CD4-positive, alpha-beta T cell treated with Interleukin-2 at 100 ng/mL for 4 hours (primary cell): ENCODE measurements around the gene CFAP46.

ENCODE experiments used
- DNase-seq: peaks from one replicate; pipeline ENCODE4 v3.0.0-alpha.2; 2020; ENCODE audit warnings: low spot score

CFAP46 gene

GRCh38 chr10:132942101-132943057 is at the start of gene CFAP46:
Gene CFAP46, minus strand, starts transcription at chr10:132942570. Its CDS starts 86 bp downstream, at chr10:132942484.
- DNase-seq, result no peak

GRCh38 chr10:132991706-132992432 is 49.5 kb upstream of the CFAP46 start:
- DNase-seq, result no peak

DNA sequence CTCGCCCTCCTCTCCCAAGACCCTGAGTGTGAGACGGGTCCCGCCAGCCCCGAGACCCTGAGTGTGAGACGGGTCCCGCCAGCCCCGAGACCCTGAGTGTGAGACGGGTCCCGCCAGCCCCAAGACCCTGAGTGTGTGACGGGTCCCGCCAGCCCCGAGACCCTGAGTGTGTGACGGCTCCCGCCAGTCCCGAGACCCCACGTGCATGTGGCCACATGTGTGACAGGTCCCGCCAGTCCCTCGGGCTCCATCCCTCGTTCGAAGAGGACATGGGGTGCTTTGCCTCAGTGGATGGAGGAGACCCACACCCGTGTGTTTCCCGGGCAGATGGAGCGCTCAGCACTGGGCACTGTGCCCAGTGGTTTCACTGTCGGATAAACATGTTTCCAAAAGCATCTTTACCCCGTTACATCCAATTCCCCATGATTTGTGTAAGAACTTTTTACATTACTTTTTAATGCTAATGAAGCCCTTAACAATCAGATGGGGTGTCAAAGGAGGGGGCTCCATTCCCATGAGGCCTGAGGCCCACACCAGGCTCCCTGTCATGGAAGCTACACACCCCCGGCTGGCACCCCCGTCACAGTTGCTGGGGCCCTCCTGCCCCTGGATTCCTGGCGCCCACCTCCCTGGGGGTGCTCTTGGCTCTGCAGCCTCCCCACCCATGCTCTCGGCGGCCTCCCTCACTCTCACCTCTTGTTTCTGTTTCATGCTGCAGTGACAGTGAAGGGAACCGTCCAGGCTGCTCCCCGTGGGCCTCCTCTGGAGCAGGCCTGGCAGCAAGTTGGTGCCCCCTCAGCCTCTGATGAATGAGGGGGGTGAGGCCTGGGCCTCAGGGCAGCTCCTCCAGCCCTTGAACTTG is 48.5 kb upstream of the CFAP46 start:
- DNase-seq, result no peak

GRCh38 chr10:132989476-132990415 is 47.4 kb upstream of the CFAP46 start:
- no peak for DNase-seq

DNA sequence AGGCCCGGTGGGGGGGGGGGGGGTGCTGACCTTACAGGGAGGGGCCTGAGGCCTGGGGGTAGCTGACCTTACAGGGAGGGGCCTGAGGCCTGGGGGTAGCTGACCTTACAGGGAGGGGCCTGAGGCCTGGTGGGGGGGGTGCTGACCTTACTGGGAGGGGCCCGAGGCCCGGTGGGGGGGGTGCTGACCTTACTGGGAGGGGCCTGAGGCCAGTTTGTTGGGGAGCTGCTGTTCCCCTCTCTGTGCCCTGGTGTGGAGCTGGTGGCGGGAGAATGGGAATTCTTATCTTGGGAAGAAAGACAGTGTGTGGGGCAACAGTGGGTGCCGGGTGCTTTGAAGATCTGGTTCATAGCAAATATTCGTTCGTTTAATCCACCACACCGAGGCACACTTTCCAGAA is 46.6 kb upstream of the CFAP46 start:
- no peak for DNase-seq

- no peak for DNase-seq
Observed at GRCh38 chr10:132987671-132988571, 45.6 kb upstream of the CFAP46 start.

- DNase-seq, result no peak
Observed at GRCh38 chr10:132986978-132987377, 44.6 kb upstream of the CFAP46 start.

DNA sequence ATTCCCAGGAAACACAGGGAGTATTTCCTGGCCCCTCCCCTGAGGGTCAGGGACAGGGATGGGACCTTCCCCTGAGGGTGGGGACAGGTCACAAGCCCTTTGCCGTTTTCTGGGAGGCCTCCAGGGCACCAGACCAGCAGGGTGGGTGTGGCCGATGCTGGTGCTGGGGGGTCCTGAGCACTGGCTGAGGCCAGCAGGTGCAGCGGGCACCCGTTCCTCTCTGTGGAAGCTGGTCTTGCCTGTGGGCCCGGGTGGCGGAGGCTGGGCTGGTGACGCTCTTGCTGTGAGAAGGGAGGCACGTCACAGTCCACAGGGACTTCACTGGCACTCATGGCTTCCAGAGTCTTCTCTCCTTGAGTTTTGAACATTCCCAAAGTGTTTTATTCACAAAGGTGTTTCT is 44.2 kb upstream of the CFAP46 start:
- DNase-seq, result no peak

- no peak for DNase-seq
Observed at GRCh38 chr10:132986076-132986475, 43.7 kb upstream of the CFAP46 start.

DNA sequence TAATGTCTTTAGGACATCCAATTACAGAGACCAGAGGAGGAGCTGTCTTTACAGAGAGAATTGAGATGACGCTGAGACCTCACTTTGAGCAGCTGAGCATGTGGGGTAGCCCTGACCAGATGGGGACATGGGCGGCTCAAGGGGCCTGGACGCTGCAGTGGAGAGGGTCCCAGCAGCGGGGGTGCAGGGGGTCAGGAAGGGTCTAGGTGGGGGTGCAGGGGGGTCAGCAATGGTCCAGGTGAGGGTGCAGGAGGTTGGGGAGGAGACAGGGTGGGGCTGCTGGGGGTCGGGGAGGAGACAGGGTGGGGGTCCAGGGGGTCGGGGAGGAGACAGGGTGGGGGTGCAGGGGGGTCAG is 43.2 kb upstream of the CFAP46 start:
- no peak for DNase-seq

DNA sequence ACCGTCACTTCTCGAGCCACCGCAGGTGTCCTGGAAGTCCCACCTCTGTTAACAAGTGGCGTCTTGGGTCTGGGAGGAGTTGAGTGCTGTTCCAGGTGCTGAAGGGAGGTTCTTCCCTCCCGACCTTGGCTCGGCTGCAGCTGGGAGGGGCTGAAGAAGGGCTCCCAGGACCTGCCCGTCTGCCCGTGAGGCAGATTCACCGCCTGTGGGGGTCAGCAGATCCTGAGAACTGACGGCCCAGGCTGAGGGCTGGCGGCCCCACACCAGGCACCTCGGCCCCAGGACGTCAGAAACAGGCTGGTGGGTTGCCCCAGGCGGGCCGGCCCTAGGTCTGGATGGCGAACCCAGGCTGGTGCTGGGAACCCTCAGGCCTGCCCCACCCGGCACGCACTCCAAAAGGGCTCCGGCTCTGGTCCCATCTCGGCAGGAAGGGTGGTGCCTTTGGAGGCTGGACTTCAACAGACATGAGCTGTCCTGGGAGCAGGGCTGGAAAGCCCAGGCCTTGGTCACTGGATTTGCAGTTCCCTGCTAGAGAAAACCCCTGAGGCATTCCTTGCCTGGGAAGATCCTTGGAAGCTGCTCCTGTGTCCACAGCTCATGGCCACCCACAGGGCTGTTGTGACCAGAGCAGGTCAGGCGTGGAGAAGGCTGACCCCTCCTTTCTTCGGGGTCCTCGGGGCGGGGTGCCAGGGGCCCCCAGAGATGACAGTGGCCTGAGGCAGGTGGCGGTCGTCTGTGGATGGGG is 42.6 kb upstream of the CFAP46 start:
- DNase-seq, result no peak

GRCh38 chr10:132984008-132984295 is 41.6 kb upstream of the CFAP46 start:
- DNase-seq, result no peak

- DNase-seq, result no peak
Observed at GRCh38 chr10:132983252-132984007, 41.1 kb upstream of the CFAP46 start.

GRCh38 chr10:132982301-132982989 is 40.1 kb upstream of the CFAP46 start:
- DNase-seq, result no peak

GRCh38 chr10:132981746-132982145 is 39.4 kb upstream of the CFAP46 start:
- no peak for DNase-seq

DNA sequence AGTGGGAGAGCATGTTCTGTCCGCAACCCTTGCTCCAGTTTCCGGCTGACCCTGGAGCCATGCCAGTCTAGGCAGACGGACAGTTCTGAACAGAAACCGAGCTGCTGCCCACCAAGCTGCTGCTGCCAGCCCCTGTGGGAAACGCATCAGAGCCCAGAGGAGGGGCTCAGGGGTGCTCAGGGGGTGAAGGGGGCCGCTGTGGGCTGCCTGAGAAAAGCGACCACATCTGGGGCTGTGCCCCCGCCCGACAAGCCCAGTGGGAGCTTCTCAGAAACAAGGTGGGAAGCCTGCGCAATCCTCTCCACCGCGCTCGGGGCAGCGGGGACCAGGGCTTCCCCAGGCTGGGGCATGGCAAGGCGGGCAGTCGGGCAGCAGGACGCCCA is 38.8 kb upstream of the CFAP46 start:
- no peak for DNase-seq

GRCh38 chr10:132980426-132981172 is 38.2 kb upstream of the CFAP46 start:
- no peak for DNase-seq
